Motor neuron (in vitro differentiated cells): ENCODE results near the gene RMRP. TPM values are rescaled to one million over a fixed set of nuclear protein-coding genes. Genes with fewer than 3 reads are reported as not detected.
A peak's percentile ranks its signal among the peaks of the same experiment; 100 is the strongest.
"Not testable (repeated sequence)": the region's sequence is repeated elsewhere in the genome, so short reads cannot be mapped to it uniquely, and the experiment has no call there.

Experiments
- ATAC-seq, 8 experiments: fragments of 200-7000 bp; cut with Tn5 transposase; replicated peaks in 6 of 8; 2 replicates each; pipeline ENCODE4 v1.8.0; 2021; ENCODE audit warnings: mild to moderate bottlenecking in 8 of 8, moderate library complexity in 8 of 8
- H3K27ac ChIP-seq, 2 donors: fragments of 250-450 bp; sonication (Bioruptor Pico); 2 replicates each; pipeline ENCODE4 v1.9.0; 2021; ENCODE audit warnings: antibody characterized with exemption in 2 of 2, mild to moderate bottlenecking in 2 of 2, moderate library complexity in 1 of 2
- H3K4me1 ChIP-seq, 2 donors: fragments of 250-450 bp; sonication (Bioruptor Pico); replicated peaks in 1 of 2; 2 replicates each; pipeline ENCODE4 v1.6.1; 2021; ENCODE audit warnings: antibody characterized with exemption in 2 of 2, mild to moderate bottlenecking in 2 of 2, moderate library complexity in 1 of 2
- H3K4me3 ChIP-seq, 5 donors: fragments of 250-450 bp; sonication (Bioruptor Pico); 2 replicates each; pipeline ENCODE4 v1.9.0; 2021; ENCODE audit warnings: antibody characterized with exemption in 5 of 5, mild to moderate bottlenecking in 5 of 5, moderate library complexity in 4 of 5
- WGBS, 10 experiments: fragments of 450-650 bp; shearing (Covaris generic); methylation state at CpG; one replicate each; pipeline ENCODE4 v1.0.0; 2022; 5-methylcytosine and 5-hydroxymethylcytosine counted together
- in situ Hi-C, 9 experiments: fragments of 400-800 bp; cut with MboI; loops; one replicate each; pipeline ENCODE4 v1.15.0; 2021; ENCODE audit warnings: low sequenced_read_pairs in 9 of 9, low pct_unique_long_range_greater_than_20kb in 2 of 9; ENCODE audit not compliant: unreplicated experiment in 9 of 9
- total RNA-seq, 8 experiments: library from RNA; unstranded; fragments of 300-600 nt; gene quantifications; 2 replicates each; pipeline versions ENCODE4 v1.2.3 to v1.2.4, GENCODE V29; 2022

The RMRP gene
- total RNA-seq, 8 experiments from 2014 or later: 12,611 to 65,418 (median 21,607) TPM

GRCh38 chr9:35656831-35657545 is 831 bp downstream of the RMRP start:
- peaks cover 16% of the 10 kb centered on the region in 2 donors for H3K4me1 ChIP-seq
- peak overlapping the region; percentile 73 to 87 (median 79) for H3K4me3 ChIP-seq
- in situ Hi-C loops: no loop called here
- peak overlapping the region; percentile 99 to 100 for H3K27ac ChIP-seq
- WGBS, 10 experiments: 13 to 100% (median 71%) methylated on average over 1 to 19 of the region's 25 CpGs
- ATAC-seq: peak in 7 of 8 experiments; percentile 13 to 41 (median 33)

DNA sequence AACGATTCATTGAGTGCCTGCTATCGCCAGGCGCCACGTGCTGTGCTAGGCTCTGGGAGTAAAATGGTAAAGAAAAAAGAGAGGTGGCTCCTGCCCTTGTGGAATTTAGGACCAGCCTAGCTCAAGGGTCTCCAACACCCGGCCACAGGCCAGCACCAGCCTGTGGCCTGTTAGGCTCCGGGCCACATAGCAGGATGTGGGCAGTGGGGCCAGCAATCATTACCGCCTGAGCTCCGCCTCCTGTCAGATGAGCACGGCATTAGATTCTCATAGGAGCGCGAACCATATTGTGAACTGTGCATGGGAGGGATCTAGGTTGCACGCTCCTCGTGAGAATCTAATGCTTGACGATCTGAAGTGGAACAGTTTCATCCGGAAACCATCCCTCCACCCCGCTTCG is 1.5 kb downstream of the RMRP start:
- no peak for ATAC-seq
- WGBS, 10 experiments: 70 to 100% (median 92%) methylated on average over 1 to 14 of the region's 17 CpGs; no CpG with 5 or more reads in 3 of the 10 experiments
- in situ Hi-C loops: no loop called here
- H3K27ac ChIP-seq: peak overlapping the region; percentile 45 to 99
- peaks cover 16% of the 10 kb centered on the region in 2 donors for H3K4me1 ChIP-seq
- H3K4me3 ChIP-seq: no peak overlapping the region

DNA sequence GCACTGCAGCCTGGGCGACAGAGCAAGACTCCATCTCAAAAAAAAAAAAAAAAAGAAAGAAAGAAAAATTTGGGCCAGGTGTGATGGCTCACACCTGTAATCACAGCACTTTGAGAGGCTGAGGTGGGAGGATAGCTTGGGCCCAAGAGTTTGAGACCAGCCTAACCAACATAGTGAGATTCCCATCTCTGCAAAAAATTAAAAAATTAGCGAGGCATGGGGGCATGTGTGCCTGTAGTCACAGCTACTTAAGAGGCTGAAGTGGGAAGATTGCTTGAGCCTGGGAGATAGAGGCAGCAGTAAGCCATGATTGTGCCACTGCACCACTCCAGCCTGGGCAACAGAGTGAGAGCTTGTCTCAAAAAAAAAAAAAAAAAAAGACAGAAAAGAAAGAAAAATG is 4.2 kb downstream of the RMRP start:
- ATAC-seq: no peak
- WGBS, 10 experiments: 33 to 100% (median 83%) methylated on average over 1 to 2 of the region's 2 CpGs; no CpG with 5 or more reads in 3 of the 10 experiments
- Histone ChIP-seq H3K4me1 (peaks cover 9 to 10% of the 10 kb centered on the region in 2 donors), H3K4me3 (no peak overlapping the region), H3K27ac (no peak overlapping the region)
- in situ Hi-C loops: no loop called here

- 21 to 100% (median 87%) methylated on average over 1 to 8 of the region's 8 CpGs; no CpG with 5 or more reads in 1 of the 10 experiments for WGBS, 10 experiments
- ATAC-seq: no peak
- peaks cover 11 to 12% of the 10 kb centered on the region in 2 donors for H3K4me1 ChIP-seq
- no peak overlapping the region for H3K27ac ChIP-seq
- H3K4me3 ChIP-seq: no peak overlapping the region
- in situ Hi-C loops: no loop called here
Measured at GRCh38 chr9:35652829-35653209, 5.0 kb downstream of the RMRP start.

DNA sequence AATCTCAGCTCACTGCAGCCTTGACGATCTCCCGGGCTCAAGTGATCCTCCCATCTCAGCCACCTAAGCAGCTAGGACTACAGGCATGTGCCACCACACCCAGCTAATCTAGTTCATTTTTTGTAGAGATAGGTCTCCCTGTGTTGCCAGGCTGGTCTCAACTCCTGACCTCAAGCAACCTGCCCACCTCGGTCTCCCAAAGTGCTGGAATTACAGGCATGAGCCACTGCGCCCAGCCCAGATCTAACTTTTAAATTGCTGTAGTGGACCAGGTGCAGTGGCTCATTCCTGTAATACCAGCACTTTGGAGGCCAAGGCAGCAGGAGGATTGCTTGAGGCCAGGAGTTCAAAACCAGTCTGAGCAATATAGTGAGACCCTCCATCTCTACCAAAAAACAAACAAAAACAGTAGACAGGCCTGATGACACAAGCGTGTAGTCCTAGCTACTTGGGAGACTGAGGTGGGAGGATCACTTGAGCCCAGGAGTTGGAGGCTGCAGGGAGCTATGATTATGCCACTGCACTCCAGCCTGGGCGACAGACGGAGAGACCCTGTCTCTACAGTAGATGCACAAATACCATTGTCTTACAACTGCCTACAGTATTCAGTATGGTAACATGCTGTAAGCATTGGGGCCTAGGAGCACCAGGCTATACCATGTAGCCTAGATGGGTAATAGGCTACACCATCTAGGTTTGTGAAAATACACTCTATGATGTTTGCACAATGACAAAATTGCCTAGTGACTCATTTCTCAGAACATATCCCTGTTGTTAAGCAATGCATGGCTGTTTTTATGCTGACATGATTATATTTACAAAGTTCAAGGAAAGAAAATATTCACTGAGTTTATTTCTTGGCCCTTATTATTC is 5.6 kb downstream of the RMRP start:
- Histone ChIP-seq H3K4me1 (peaks cover 17 to 18% of the 10 kb centered on the region in 2 donors), H3K27ac (no peak overlapping the region), H3K4me3 (no peak overlapping the region)
- WGBS, 10 experiments: 58 to 100% (median 84%) methylated on average over 1 to 7 of the region's 7 CpGs; no CpG with 5 or more reads in 1 of the 10 experiments
- in situ Hi-C loops: no loop called here
- peak in 1 of 8 experiments; percentile 17 for ATAC-seq

DNA sequence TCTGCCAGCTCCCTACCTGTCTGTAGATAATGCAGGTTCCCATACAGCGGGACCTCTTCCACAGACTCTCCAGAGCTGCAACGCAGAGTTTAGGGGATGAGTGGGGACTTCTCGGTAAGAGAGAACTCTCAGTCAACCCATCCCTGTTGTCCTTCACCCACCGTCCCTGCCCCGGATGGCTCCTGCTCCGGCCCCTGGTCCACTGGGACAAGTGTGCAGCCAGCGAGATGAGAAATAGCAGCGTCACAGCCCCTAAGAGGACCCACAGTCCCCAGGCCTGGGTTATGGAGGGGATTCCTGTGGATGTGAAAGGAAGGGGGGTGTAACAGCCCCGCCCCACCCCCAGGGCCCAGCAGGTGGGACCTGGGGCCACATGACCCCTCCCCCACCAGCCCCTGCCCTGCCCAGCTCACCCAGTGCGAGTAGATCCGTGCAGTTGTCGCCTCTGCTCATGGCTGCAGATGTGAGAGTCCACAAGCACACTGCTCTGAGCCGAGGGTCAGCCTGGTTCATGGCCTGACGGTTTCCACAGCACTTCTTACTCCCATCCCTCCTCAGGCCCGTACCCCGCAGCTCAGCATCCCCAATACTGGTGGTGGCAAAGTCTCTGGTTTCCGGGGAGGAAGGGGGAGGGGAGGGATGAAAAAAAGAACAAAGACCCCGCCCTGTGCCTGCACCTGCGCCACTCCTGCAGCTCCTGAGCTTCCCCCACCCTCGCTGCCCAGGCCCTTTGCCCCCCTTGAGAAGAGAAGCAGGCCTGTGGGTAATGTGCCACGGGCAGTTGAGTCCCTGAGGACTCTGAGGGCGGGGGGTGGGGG is 7.3 kb downstream of the RMRP start, which contains the start of gene SIT1:
TSS of gene SIT1 (minus strand) at position 591 of the 818 bp plus-strand sequence. CDS start at position 513, 78 bp downstream.
- H3K4me1 ChIP-seq: peaks cover 8 to 10% of the 10 kb centered on the region in 2 donors
- WGBS, 10 experiments: 50 to 58% methylated on average over 2 to 3 of the region's 22 CpGs; no CpG with 5 or more reads in 8 of the 10 experiments
- ATAC-seq: no peak
- H3K4me3 ChIP-seq: no peak within 1 kb of the TSS
- in situ Hi-C loops: no loop called here
- H3K27ac ChIP-seq: no peak within 1 kb of the TSS

- in situ Hi-C loops: no loop called here
- no peak for ATAC-seq
- H3K27ac ChIP-seq: no peak overlapping the region
- peaks cover 8 to 10% of the 10 kb centered on the region in 2 donors for H3K4me1 ChIP-seq
- 60 to 93% (median 85%) methylated on average over 1 to 11 of the region's 26 CpGs; no CpG with 5 or more reads in 4 of the 10 experiments for WGBS, 10 experiments
- no peak overlapping the region for H3K4me3 ChIP-seq
Measured at GRCh38 chr9:35649431-35650340, 8.1 kb downstream of the RMRP start.

DNA sequence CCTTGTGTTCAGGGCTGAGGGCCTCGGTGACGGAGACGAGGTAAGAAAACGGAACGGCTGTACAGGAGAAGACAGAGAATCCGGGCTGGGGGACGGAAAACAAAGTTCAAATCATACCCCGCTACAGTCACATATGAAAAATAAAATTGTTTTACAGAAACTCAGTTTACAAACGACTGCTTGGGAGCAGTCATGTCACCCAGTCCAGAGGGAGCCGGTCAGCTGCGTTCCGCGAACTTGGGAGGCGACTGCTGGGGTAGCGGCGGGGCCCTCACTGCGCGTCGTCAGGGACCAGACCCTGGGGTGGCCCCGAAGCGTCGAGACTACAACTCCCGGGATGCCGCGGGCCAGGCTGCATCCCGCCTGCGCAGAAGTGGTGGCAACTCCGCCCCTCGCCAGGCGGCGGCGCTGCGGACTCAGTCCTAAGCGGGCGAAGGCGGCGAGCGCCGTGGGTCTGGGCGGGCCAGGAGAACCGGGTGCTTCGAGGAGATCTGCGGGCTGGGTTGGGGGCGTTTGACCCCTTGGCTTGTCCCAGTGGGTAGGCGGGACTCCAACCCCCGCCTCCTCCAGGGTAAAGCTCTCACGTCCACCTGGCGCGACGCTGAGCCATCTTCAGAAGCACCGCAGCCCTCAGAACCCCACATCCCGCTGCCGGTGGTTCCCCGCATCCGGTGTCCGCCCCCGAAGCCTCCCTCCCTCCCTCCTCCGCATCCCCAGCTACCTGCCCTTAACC is 11.1 kb downstream of the RMRP start:
- Histone ChIP-seq H3K4me1 (peaks cover 8 to 10% of the 10 kb centered on the region in 2 donors), H3K4me3 (peak overlapping the region; percentile 44 to 61 (median 53)), H3K27ac (peak overlapping the region; percentile 40 to 44)
- peak; percentile 94 to 98 (median 95) for ATAC-seq
- in situ Hi-C loops: no loop called here
- 0 to 16% (median 2%) methylated on average over 3 to 20 of the region's 58 CpGs; no CpG with 5 or more reads in 4 of the 10 experiments for WGBS, 10 experiments

DNA sequence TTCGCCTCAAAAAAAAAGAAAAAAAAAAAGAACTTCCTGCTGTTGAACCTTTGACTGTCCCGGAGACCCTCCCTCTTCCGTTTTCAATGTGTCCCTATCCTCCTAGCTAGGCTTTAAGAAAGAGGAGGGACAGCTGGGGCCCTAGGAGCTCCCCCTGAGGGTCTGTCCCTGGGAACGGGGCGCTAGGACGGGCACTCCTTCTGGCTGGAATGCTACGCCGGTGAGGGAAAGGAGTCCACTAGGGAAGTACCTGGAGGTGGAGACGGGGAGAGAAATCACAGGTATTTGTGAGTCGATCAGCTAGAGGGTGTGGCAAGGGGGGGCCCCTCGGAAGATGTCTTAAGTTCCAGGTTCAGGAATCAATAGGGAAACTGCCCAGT is 11.7 kb downstream of the RMRP start:
- H3K4me1 ChIP-seq: peaks cover 8 to 10% of the 10 kb centered on the region in 2 donors
- peak overlapping the region; percentile 44 to 61 (median 53) for H3K4me3 ChIP-seq
- peak; percentile 13 to 30 (median 20) for ATAC-seq
- H3K27ac ChIP-seq: no peak overlapping the region
- in situ Hi-C loops: no loop called here
- WGBS, 10 experiments: 0 to 18% (median 6%) methylated on average over 1 to 7 of the region's 11 CpGs; no CpG with 5 or more reads in 2 of the 10 experiments

DNA sequence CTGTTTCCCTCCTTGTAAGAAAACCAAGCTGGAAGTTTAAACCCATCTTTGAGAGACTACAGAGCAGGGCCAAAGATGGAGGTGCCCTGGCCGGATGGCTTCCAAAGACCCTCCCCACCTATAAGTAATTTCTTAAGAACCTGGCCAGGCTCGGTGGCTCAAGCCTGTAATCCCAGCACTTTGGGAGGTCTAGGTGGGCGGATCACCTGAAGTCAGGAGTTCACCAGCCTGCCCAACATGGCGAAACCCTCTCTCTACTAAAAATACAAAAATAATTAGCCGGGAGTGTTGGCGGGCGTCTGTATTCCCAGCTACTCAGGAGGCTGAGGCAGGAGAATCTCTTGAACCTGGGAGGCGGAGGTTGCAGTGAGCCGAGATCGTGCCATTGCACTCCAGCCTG is 12.1 kb downstream of the RMRP start:
- in situ Hi-C loops, H3K27ac ChIP-seq, ATAC-seq: not testable (repeated sequence)
- peaks cover 8 to 10% of the 10 kb centered on the region in 2 donors for H3K4me1 ChIP-seq
- 0 to 68% (median 44%) methylated on average over 1 to 4 of the region's 10 CpGs; no CpG with 5 or more reads in 2 of the 10 experiments for WGBS, 10 experiments
- H3K4me3 ChIP-seq: peak overlapping the region in 4 of 5 donors; percentile 44 to 61 (median 50)

DNA sequence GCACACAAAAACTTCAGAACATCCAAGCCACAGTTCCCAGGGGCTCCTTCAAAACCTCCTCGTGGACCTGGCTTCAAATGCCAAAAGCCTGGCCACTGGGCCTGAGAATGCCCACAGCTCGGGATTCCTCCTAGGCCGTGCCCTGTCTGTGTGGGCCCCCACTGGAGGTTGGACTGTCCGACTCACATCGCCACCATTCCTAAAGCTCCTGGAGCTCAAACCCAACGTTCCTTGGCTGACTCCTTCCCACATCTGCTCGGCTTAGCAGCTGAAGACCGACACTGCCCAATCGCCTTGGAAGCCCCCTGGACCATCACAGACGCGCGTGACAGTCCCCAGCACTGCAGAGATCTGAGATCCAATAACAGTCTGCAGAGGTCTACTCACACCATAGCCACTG is 14.8 kb downstream of the RMRP start:
- ATAC-seq: no peak
- H3K27ac ChIP-seq: no peak overlapping the region
- no peak overlapping the region for H3K4me3 ChIP-seq
- peaks cover 8 to 10% of the 10 kb centered on the region in 2 donors for H3K4me1 ChIP-seq
- 78 to 90% (median 80%) methylated on average over 1 to 7 of the region's 12 CpGs; no CpG with 5 or more reads in 5 of the 10 experiments for WGBS, 10 experiments
- in situ Hi-C loops: no loop called here
